SIG-M5 (cell line): Measurements from ENCODE around the gene DOCK4.

ENCODE experiments used
- DNase-seq: peaks from one replicate; lab custom pipeline; 2025; lab: John Stamatoyannopoulos, UW

Gene DOCK4

DNA sequence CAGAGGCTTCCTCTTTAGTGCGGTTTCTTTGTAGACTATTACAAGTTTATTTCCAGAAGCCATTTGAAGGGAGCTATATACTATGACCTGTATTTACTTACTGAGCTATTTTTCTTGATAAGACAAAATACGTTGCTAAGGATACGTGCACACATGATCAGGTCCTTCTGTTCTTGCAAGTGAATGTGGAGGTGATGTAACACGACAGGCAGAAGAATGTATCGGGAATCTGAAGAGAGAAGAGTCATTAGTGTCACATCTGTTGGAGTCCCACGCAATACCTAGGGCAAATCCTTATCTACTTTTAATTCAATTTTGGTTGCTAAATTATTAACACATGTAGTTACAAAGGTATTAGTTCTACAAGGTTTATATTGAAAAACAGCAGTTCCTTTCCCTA, 359.3 kb downstream of the DOCK4 start:
- no peak for DNase-seq

DNA sequence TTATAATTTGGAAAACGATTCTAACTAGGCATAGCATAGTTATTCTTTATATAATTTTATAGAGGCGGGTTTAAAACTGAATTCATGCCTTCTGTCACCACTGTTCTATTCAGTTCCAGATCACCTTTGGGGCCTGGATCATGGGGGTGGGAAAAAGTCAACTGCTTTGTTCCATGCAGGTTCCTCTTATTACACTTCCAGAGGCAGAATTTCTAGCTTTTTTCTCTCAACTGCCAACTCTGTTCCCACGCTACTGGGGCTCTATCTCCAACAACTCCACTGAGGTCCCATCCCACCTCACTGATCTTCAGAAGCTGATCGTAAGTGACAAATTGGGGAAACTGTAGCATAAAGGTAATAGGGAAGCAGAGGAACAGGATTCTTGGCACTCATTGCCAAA, 360.3 kb downstream of the DOCK4 start:
- DNase-seq: no peak

DNA sequence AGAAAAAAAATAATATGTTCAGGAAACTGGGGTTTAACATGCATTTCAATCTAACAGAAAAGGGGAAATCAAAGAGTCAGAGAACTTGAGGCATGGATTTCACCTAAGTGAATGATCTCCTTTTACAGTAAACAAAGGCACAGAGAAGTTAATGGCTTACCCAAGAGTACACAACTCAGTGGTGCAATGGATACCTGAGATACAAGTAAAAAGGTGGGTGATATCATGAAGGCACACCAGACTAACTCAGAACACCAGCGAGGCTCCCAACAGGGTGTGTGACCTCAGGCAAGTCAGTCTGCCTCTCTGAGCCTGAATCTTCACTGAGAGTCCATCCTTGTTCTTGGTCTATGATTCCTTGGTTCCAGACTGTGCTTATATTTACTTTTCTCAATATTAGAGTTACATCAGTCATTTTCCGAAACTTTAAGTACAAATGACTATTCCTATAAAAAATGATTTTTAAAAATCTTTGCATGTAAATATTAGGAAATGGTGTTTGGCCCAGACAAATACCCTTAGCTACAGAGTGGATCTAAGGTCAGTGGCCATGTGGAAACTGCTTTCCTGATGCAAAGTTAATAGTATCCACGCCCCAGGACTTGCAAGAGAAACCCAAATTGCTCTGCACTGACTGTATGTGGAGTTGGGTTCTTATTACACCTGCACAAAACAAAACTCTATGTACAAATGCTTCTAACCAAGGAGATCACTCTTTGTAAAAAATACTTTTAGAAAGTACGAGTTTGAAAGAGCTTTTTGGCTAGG, 361.1 kb downstream of the DOCK4 start:
- no peak for DNase-seq

DNA sequence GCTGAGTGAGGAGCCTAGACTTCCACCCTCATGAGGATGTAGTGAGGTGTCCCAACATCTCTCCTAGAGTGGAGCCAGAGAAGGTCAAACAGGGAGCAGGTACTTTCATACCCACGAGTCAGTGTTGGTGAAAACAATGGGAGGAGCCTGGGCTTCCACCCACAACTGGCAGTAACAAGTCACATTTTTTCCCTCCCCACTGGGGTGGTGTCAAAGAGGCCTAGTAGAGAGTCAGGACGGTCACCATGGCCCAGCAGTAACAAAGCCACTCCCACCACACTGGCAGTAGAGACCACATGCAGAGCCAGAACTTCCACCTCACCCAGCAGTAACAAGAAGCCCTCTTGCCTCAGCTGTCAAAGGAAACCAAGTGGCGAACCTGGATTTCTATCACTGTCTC, 363.7 kb downstream of the DOCK4 start:
- no peak for DNase-seq

DNA sequence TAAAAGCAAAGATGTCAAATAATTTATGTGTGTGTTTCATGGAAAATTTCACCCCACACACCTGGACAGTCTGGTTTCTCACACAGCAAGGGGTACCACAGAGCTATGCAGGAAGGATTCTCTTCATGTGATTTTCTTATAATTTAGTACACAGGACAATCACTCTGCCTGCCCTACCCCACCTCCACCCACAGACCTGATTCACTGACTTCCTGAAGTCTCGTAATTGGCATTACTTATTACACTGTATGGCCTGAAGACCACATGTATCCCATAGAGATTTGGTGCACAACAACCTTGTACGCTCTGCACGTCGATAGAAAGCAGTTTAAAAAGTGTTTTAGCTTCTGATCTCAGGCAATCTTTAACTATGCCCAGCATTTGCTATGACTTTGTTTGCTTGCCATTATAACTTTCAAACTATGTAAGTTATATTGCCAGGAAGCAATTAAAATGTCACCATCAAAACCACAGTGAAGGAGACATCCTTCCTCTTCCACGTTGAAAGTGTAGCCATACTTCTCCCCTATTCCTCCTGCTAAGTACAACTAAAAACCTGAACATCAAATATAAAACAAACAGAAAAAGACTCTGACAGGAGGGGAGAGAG, 364.5 kb downstream of the DOCK4 start:
- DNase-seq: no peak

DNA sequence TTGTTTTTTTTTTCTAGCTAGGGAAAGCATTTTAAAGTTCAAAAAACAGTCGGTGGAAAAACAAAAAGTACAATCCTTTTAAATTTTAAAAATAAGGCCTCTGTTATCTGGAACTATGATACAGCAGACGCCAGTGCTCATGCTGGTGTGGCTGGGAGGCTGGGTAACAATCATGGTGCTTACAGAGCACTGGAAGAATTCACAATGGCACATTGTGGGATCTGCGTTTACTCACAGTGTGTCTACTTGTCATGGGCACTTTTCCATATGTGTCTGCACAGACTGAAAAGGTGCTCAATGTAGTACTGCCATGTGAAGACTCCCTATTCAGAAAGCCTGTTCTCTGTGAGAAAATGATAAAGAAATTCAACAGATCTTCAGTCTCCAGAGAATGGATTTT, 365.7 kb downstream of the DOCK4 start:
- DNase-seq: no peak

DNA sequence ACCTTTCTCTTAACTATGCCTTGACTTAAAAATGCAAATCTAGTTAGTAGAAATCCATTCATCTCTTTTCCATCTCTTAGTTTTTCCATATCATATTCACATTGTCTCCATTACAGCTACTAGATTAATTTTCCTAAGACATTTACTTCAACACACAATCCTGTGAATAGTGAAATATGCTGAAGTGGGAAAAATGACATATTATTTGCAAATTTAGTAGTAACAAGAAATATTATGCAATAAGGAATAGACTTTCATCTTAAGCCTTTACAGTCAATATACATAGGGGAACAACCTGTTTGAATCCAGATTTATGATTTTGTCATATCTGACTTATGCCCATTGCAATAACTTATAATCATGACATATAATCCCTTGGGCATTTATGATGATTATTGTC, 366.9 kb downstream of the DOCK4 start:
- no peak for DNase-seq

DNA sequence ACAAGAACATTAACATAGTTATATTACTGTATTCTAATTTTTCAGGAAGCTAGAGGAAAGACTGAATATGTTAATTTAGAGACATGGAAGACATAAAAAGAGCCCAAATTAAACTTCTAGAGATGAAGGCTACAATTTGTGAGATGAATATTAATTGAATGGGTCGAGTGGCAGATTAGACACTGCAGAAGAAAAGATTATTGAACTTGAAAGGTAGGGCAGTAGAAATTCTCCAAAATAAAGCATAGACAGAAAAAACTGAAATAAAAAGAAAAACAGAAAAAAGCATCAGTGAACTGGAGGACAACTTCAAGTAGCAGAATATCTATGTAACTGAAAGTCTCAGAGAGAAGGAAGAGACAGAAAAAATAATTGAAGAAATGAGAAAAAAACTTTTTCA, 369.6 kb downstream of the DOCK4 start:
- DNase-seq: no peak

DNA sequence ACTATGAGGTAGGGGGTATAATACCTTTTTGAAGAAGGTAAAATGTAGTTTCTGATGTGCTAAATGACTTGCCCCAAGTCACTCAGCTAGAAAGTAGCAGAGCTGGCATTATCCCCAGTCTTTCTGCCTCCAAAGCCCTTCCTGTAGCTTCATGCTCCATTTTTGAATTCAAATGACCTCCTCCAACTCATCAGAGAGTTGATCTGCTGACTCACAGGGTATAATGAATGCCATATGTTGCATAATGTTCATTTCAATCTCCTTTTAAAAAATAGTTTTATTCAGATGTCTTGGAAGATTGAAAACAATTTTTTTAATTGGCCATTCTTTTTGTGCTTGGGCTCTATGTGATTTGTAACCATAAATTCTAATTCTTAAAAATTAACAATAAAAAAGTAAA, 371.1 kb downstream of the DOCK4 start:
- no peak for DNase-seq

DNA sequence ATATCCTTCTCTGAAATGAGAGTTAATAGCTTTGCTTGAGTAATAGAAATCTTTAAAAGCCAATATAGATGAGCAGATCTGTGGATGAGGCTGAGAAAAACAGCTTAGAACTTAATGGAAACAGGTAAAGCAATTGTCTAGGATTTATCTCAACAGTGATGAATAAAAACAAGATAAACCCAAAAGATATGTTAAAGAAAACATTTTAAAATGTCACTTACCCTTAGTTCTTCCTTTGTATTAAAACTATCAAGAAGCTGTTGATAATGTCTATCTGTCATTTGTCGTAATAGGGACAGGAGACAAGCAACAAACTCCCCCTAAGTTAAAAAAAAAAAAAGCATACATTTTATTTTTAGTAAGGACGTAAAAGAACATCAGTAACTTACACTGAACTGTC, 371.8 kb downstream of the DOCK4 start:
- DNase-seq: no peak

DNA sequence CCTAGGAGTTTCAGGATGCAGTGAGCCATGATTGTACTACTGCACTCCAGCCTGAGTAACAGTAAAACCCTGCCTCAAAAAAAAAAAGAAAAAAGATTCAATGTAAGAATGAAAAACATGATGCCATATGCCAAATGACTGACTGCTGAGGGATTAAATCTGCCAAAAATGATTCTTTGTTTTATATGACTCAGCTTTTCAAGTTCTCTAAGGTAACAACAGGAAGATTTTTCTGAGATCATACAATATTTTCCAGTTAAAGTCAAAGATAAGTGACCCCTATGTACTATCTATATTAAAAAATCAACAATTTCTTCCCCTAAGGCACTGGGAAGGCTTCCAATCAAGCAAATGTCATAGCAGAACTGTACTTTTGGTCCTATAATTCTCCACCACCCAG, 372.7 kb downstream of the DOCK4 start:
- DNase-seq: no peak

DNA sequence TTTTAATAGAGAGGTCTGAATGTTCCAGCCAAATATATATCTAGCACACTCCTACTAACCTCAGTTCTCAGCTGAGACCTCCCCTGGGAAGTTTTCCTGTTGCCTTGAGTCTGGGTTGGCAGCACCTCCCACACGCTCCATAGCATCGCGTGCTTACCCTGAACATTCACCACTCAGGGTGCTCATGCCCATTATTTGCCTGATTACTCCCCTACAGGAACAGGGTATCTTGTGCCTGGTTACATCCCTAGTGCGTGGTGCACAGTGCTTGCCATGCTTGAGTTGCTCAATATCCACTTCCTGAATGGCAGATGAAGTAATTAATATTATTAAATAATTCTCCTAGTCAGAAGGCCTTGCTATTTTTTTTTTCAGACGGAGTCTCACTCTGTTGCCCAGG, 374.0 kb downstream of the DOCK4 start:
- no peak for DNase-seq

DNA sequence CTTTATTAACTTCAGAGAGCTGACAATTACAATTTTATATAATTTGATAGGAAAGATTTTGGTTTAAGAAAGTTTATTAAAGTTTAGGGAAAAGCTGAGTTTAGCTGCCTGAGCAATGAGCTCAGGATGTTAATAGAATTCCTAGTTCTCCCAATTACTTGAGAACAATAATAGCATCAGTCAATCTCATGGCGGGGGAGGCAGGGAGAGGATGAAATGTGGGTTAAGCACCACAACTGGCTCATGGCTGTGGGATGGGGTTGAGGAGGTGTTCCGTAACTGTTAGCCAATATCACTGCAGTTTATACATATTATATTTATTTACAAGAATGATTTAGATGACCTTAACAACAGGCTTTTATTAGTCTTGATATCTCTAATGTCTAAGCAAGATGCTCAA, 377.0 kb downstream of the DOCK4 start:
- DNase-seq: no peak

DNA sequence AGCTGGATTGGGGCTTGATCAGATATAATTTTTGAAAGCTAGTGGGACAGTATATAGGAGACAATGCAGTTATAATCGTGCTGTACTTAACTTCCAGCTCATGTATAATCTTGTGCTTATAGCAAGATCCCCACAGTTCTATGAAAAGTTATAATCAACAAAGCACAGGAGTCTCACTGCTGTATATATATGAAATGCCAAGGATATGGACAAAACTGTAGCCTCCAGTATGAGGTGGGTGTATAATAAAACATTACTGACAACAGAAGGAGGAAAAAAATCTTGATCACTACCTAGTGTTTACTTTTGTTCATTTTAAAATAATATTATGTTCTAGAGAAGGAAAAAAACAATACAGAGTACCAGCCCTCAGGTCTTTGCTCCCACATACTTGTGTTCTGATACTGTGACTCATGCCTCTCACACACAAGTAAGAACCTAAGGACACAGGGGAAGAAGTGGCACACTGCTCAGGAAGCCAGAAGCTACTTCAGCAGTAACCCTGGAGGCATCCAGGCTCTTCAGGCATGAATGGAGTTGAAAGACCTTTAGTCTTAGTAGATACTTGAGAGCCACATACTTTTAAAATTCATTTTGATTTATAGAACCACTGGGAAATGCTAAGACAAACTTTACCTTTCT, 378.2 kb downstream of the DOCK4 start:
- no peak for DNase-seq

DNA sequence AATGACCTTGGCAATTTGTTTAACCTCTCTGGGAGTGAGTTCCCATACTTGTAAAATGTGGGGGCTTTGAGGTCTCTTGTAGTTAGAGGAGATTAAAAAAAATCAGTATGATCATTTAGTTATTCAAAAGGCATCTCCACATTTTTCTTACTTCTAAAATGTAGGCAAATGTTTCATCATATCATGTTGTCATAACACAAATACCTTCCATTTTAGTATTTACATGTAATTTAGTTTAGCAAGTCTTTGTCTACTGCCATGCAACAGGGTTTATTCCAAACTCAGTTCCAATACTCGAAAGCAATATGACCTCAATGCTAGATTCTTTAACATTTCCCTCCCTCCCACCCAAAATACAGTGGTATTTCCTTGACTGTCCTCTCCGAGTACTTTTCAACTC, 381.2 kb downstream of the DOCK4 start:
- no peak for DNase-seq

DNA sequence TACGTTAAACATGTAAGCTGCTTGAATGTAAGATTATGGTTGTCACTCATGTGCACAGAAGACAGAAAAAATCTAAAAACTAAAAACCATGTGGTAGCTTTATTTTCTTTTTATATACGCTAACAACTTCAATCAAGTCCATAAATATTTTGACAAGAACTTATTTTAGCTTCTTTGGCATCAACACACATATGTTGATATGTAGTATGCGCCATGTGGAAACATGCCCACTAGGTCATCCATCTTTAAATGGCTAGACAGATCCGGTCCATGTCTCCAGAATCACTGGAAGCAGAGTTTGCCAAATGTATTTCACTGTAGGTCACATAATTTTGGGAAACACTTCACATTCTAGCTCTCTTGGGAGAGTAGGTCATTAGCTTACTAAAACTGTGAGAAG, 382.4 kb downstream of the DOCK4 start:
- DNase-seq: no peak

DNA sequence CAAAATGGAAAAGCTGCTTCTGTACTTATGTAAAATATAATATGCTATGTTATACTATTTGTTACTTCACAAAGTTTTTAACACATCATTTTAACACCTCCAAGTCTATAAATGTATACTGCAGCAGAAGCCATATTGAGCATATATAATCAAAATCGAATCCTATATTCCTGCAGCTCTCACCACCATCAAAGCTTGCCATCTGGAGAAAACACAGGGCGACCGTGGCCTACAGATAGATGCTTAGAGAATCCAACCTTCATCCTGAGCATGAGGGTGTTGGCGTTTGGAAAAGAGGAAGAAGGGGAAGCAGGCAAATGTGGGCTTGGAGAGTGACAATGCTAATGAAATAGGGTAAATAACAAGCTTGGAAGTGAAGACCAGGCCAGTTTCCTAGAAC, 385.2 kb downstream of the DOCK4 start:
- DNase-seq: no peak

DNA sequence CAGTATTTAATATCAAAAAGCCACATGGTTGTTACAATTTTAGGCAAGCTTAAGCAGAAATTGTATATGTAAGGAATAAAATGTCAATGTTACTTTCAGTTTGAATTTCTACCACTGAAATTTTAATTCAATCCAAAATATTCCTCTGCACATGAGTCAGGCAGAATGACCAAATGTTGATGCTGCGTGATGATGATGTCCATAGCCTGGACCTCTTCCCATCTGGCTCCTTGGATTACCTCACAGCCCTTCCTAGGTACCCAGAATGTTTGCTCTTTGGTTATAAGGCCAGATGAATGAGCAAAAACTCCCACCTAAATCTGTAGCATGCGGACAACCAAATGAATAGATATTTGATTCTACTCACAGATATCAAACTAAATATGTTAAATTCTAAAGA, 385.6 kb downstream of the DOCK4 start:
- DNase-seq: no peak

DNA sequence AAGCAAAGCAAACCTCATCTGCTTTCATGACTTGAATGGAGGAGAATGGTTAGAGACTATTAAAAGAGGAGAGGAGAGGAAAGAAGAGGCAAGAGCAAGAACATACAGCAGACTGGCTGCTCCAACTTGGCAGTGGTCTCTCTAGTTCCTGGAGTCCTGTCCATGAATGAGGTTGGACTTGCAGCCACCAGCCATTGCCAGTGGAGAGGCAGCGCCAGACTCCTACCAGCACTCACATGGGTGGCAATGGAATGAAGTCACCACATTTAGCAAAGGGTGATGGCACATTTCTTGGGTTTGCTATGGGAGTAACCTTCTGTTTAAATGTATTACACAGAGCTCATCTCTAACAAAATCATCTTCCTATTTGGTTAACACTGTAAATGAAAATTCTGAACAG, 386.1 kb downstream of the DOCK4 start:
- no peak for DNase-seq

DNA sequence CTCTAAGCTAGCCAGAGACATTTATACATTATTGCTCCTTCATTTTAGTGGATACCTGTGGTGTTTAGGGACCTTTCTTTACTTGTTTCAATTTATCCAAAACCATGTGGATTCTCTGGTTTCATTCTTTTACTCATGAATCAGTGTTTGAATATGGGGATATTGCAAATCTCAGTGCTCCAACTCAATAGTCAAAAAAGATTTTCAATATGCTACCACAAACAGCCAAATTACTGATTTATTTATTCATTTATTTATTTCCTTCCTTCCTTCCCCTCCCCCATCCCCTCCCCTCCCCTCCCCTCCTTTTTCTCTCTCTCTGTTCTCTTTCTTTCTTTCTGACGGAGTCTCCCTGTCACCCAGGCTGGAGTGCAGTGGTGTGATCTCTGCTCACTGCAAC, 390.8 kb downstream of the DOCK4 start:
- DNase-seq: no peak

DNA sequence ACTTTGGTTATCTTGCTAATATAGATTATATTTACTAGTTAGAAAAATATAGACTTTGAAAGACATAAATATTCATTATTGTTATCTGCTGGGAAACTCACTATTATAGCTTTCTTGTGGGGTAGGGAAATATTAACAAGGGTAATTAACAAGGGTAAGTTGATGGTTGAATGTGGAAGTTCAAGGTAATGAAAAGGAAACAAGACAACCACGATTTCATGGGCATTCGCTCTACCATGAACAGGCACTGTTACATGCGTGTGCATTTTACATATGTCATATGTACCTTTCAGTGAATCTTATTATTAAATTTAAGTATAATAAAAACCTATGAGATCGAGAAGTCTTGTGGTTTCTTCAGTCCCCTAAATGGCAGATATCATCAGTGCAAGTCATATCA, 392.9 kb downstream of the DOCK4 start:
- no peak for DNase-seq

DNA sequence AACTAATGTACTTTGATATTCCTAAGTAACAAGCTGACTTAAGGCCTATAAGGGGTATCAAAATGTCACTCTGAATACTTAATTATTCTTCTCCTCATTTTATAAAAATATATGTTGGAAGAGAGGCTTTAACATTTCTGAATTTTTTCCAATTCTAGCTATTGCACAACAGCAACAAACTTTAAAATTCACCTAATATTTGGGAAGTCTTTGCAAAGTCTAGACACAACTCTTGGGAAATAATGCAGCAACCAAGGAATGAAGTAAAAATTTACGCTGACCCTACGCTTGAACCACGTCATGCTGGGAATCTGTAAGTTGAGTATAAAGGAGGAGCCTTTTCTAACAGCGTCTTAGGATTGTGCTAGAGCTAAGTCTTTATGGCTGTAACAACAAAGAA, 400.0 kb downstream of the DOCK4 start:
- DNase-seq: no peak

DNA sequence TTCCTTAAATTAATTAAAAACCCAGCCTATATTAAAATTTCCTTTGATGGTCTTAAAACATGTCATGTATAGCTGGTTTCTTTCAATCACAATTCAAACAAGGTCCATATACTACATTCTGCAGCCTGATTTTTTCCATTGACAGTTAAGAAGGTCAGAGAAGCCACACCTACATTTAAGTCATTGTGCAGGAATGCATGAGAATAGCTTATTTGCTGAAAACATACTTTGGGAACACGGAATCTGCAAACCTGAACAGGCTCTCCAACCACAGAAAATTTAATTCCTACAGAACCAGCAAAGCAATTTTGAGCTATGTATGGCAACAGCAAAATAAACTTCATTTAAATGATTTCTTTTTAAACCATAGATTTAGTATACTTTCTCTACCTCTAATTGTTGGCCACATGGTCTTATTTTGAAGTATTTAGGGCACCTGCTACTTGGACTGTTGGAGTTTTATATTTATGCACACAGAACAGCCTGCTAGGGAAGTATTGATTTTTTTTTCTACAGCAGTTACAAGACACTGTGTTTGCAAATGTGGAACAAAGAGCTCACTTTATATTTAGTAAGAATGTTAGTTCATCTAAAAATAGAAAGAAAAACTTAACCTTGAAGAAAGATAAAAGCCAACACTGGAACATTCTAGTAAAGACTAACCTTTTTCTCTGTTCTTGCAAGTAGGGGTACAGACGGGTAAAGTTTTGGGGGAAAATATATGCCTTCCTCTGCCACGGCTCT, 403.0 kb downstream of the DOCK4 start:
- no peak for DNase-seq
